ENCODE data around the gene KRTAP10-10.
"Not testable (repeated sequence)": the region's sequence is repeated elsewhere in the genome, so short reads cannot be mapped to it uniquely, and the experiment has no call there.

The KRTAP10-10 gene

GRCh38 chr21:44649521-44650100, 12.5 kb downstream of the KRTAP10-10 start:
- FAIRE-seq, result peak; percentile 56
- DNase-seq (ENCODE audit: low spot score), result no peak

DNA sequence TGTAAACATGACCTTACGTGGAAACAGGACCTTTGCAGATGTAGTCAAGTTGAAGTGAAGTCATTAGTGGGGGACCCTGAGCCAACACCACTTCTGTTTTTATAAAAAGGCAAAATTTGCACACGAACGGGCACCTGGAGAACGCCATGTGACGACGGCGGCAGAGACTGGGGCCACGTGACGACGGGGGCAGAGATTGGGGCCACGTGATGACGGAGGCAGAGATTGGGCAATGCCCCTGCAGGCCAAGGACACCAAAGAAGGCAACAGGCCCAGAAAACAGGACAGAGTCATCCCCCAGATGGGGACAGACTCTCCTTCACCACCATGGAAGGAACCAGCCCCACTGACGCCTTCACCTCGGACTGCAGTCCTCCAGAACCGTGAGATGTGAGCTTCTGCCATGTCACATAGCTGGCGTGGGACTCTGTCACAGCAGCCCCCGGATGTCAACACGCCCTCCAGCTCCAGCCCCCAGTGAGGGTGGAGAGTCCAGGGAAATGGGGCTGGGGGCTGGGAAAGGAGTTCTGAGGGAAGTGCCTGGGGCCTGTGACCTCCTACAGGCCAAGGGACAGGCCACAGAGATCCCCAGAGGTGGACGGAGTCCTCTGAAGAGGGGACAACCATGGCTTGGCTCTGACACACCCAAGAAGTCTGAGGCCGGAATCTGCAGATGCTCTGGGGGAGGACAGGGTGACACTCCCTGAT, 13.3 kb downstream of the KRTAP10-10 start:
- FAIRE-seq, result no peak
- no peak for DNase-seq (ENCODE audit: low spot score)

DNA sequence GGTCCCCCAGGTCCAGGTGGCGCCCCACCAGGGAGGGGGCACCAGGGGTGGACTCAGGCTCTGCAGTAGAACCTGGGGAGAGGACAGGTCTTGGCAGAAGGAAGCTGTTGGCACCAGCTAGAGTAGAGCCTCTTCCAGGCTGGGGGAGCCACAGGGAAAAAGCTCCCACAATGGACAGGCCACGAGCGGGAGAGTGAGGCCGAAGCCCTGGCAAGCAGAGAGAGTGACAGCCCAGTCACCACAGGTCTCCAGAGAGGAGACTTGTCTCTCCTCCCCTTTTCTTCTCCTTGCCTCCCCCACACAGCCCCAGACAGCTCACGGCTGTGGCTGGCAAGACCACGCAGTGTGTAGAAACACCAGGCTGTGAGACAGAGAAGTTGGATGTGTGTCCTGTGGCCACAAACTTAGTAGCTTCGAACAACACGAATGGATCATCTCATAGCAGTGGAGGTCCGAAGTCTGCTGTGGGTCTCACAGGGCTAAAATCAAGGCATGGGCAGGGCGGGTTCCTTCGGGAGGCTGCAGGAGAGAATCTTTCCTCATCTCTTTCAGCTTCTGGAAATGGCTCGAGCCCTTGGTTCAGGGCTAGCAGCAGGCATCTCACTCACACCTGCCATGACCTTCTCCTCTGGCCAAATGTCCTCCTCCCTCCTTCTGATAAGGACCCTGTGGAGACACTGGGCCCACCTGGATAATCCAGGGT, 14.0 kb downstream of the KRTAP10-10 start:
- no peak for DNase-seq (ENCODE audit: low spot score)

GRCh38 chr21:44653123-44653522, 16.0 kb downstream of the KRTAP10-10 start:
- FAIRE-seq (no peak), DNase-seq (ENCODE audit: low spot score) (no peak)

More for the DNA sequence above, 14.0 kb downstream of the KRTAP10-10 start:
- FAIRE-seq, result no peak

- FAIRE-seq (no peak), DNase-seq (ENCODE audit: low spot score) (no peak)
These were observed 16.8 kb downstream of the KRTAP10-10 start for GRCh38 chr21:44653656-44654575.

DNA sequence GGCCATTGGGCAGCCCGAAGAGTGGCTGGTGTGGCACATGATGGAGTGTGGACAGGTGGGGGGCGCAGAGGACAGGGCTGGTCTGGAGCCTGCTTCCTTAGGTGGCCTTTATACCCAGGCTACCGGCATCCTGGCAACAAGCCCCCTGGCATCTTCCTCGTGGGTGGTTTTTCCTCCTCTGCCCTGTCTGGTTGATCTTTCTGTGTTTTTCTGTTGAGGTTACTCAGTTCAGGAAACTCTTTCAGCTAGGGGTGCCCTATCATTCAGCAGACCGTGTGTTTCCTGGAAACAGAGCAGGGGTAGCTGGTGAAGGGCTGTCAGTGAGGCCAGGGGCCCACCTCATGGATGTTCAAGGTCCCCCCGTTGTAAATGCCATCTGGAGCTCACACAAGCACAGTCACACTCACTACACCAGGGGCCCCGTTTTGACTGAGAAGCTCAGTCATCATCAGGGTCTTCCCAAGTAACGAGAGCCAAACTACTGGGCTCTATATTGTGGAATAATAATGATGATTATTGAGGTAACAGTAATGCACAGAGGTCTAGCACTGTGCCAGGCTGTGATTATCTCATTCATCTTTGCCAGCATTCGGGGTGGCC, 17.5 kb downstream of the KRTAP10-10 start, which contains the start of gene KRTAP12-4:
Gene KRTAP12-4 (minus strand): TSS at position 84 of the 600 bp plus-strand sequence. CDS start 45 bp downstream, at position 39.
- no peak for FAIRE-seq

DNA sequence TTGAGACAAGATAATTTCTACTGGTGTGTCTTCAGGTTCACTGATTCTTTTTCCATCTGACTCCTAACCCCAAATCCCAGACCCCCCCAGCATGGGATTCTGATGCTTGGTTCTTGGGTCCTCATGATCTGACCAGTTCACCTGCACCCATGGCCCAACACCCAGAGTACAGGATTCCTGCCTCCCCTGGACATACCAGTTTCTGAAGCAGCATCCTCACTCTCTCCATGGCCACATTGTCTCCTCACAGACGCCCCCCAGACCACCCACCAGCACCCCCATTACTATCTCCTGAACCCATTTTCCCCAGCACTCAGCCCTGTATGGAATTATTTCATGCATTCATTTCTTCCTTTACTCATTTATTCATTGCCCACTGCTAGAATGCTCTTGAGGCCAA, 19.7 kb downstream of the KRTAP10-10 start:
- no peak for FAIRE-seq

More for the DNA sequence above, 17.5 kb downstream of the KRTAP10-10 start, which contains the start of gene KRTAP12-4:
- no peak for DNase-seq (ENCODE audit: low spot score)

GRCh38 chr21:44657635-44658540, 20.7 kb downstream of the KRTAP10-10 start, which contains the start of gene KRTAP12-3:
KRTAP12-3 (plus strand) TSS chr21:44657932; CDS start chr21:44657980, 48 bp downstream.
- FAIRE-seq (no peak), DNase-seq (ENCODE audit: low spot score) (no peak)

More for the DNA sequence above, 19.7 kb downstream of the KRTAP10-10 start:
- DNase-seq (ENCODE audit: low spot score), result no peak

DNA sequence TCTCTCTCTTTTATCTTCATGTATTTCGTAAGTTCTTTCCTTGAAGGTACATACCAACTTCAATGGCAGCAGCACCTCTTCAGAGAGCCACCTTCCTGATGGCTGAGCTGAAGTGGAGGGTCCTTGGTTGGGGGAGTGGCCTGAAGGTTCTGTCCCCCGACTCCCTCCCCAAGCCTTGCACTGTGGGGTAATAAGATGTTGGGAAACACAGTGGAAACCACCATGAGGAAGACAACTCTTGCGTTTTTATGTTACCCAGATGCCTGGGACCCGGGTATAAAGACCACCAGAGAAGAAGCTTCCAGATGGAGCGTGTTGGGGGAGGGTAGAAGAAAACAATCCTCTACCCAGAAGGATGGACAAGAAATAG, 21.4 kb downstream of the KRTAP10-10 start:
- FAIRE-seq (no peak), DNase-seq (ENCODE audit: low spot score) (no peak)

- DNase-seq (ENCODE audit: low spot score) (no peak), FAIRE-seq (no peak)
These were observed 21.9 kb downstream of the KRTAP10-10 start for GRCh38 chr21:44658913-44659595.

DNA sequence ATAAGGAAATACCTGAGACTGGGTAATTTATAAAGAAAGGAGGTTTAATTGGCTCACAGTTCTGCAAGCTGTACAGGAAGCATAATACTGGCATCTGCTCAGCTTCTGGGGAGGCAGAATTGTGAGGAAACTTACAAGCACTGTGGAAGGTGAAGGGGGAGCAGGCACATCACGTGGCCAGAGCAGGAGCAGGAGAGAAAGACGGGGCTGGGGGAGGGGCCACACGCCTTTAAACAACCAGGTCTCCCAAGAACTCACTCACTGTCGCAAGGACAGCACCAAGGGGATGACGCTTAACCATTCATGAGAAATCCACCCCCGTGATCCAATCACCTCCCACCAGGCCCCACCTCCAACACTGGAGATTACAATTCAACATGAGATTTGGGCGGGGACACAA, 24.4 kb downstream of the KRTAP10-10 start:
- DNase-seq (ENCODE audit: low spot score); FAIRE-seq: not testable (repeated sequence)

- DNase-seq (ENCODE audit: low spot score), result no peak
- FAIRE-seq, result no peak
These were observed 27.5 kb downstream of the KRTAP10-10 start for GRCh38 chr21:44664691-44665090.

DNA sequence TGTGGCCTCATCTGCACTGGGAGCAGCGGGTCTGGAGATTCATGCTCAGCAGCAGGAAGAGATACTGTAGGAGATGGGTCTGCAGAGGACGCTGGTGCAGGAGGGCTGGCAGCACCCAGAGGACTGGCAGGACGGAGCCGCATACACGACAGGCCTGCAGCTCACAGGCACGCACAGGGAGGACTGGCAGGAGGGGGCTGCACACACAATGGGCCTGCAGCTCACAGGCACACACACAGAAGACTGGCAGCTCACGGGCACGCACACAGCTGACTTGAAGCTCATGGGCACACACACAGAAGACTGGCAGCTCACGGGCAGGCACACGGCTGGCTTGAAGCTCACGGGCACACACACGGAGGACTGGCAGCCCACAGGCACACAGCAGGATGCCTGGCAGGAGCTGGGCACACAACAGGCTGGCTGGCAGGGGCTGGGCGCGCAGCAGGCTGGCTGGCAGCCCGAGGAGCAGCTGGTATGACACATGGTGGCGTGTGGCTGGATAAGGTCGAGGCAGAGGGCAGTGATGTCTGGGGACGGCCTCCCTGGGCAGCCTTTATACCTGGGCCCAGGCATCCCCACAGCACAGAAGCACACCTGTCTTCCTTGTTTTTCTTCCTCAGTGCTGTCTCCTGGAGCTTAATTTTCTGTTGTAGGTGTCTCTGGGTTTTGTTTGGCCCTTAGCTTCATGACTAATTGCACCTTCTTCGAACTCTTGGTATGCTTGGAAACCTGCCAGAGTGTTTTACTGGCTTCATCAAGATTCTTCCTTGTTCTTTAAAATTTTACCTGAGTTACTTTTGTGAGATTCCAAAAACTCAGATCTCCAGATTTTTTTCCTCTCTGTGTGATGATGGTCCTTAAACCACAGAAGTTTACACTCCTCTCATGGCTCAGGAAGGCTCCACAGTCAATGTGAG, 29.5 kb downstream of the KRTAP10-10 start, which contains the start of gene KRTAP12-2:
Gene KRTAP12-2 (minus strand): TSS at position 527 of the 920 bp plus-strand sequence. CDS start 41 bp downstream, at position 486.
- no peak for DNase-seq (ENCODE audit: low spot score)
- no peak for FAIRE-seq

DNA sequence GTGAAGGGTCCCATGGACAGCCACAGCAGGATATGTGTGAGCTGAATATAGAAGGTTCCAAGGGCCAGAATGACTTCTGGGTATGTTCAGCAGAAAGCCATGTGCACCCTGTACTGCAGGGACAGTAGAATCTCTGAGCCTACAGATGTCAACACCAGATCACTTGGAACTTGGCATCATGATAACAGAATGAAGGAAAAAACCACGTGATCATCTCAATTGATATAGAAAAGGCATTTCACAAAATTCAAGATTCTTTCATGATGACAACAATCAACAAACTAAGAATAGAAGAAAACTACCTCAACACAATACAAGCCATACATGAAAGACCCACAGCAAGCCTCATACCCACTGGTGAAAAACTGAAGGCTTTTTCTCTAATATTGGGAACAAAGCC, 30.5 kb downstream of the KRTAP10-10 start:
- no peak for DNase-seq (ENCODE audit: low spot score)
- no peak for FAIRE-seq

DNA sequence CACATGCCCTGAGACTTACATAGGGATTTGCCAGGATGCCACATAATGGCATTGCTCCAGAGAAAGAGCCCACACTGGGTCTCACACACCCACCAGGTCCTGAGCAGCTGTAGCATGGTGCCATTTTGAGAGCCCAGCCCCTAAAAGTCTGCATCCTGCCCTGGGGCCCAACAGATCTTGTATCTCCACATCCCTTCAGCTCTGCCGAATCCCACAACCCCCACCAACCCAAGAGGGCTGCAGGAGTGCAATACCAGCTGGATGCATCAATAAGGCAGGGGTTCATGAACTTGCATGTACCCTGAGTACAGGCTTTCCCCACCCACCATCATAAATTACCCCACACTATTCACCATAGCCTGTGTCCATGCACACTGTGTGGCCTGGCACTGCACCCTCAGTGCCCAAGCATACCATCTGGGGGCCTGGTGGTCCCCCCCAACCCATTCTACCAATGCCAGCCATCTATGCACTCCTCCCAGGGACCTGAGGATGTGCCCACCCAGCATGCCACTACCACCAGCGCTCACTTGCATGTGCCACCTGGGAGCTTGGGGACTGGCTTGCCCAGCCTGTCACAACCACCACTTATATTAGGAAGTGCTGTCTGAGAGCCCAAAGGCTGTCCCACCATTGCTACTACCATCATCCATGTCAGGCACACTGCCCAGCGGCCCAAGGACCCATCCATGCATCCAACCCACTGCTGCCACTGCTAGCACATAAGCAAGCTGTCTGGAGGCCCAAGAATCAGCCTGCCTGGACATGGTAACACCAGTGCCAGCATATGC, 33.7 kb downstream of the KRTAP10-10 start:
- DNase-seq (ENCODE audit: low spot score) (no peak), FAIRE-seq (no peak)

- DNase-seq (ENCODE audit: low spot score), result no peak
- no peak for FAIRE-seq
These were observed 34.8 kb downstream of the KRTAP10-10 start for GRCh38 chr21:44671911-44672310.

DNA sequence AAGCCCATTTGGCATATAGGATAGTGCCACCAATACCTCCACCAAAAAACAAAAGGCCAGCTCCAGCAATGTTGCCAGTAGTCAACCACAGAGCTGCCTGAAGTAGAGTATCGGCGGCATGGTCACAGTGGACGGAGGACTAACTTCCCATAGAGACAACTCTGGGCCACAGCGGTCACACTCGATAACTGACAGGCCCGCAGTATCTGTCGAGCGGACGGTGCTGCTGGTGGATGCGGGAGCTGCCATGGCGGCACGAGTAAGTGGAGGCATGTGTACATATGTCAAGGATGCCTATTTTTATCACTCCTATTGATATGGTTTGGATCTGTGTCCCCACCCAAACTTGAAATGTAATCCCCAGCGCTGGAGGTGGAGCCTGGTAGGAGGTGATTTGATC, 40.7 kb downstream of the KRTAP10-10 start:
- no peak for FAIRE-seq
- DNase-seq (ENCODE audit: low spot score), result no peak

All from urothelium cell line (cell line).